RCC 7860 (cell line): ENCODE measurements around the gene SYT3.
"Not testable (repeated sequence)": the region's sequence is repeated elsewhere in the genome, so short reads cannot be mapped to it uniquely, and the experiment has no call there.

Experiments
- DNase-seq: peaks from one replicate; pipeline ENCODE4 v3.0.0-alpha.2; 2015; ENCODE audit warnings: low spot score
- FAIRE-seq: peaks from 2 replicates; lab custom pipeline; 2012; peaks lifted over from hg19 to GRCh38; lab: Jason Lieb, UNC

SYT3 gene

GRCh38 chr19:50606059-50606836, 33.4 kb downstream of the SYT3 start:
- DNase-seq, result not testable (repeated sequence)

GRCh38 chr19:50604264-50605073, 35.2 kb downstream of the SYT3 start:
- FAIRE-seq, DNase-seq: not testable (repeated sequence)

More at GRCh38 chr19:50606059-50606836, 33.4 kb downstream of the SYT3 start:
- FAIRE-seq, result not testable (repeated sequence)

GRCh38 chr19:50602935-50603334, 36.7 kb downstream of the SYT3 start:
- FAIRE-seq (no peak), DNase-seq (no peak)

DNA sequence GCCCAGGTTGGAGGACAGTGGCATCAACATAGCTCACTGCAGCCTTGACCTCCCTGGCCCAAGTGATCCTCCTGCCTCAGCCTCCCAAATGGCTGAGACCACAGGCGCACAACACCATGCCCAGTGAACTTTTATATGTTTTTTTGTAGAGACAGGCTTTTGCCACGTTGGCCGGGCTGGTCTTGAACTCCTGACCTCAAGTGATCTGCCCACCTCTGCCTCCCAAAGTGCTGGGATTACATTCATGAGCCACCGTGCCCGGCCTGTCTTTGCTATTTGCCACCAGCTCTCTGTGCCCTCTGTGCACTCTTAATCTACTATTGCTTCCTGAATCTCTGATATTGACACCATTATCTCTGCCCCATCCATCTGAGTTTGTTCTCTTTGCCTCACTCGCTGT, 37.2 kb downstream of the SYT3 start:
- no peak for DNase-seq
- FAIRE-seq, result no peak

DNA sequence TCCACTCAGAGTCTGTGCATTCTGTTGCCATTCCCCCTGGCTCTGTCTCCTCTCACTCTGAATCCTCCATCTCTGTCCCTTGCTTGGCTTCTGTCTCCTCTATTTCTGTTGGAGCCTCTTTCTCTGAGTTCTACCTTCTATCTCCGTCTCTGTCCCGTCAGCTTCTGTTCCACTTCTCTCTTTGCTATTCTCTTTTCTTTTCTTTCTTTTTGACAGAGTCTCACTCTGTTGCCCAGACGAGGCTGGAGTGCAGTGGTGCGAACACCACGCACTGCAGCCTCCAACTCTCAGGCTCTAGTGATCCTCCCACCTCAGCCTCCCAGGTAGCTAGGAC, 37.6 kb downstream of the SYT3 start:
- no peak for FAIRE-seq

DNA sequence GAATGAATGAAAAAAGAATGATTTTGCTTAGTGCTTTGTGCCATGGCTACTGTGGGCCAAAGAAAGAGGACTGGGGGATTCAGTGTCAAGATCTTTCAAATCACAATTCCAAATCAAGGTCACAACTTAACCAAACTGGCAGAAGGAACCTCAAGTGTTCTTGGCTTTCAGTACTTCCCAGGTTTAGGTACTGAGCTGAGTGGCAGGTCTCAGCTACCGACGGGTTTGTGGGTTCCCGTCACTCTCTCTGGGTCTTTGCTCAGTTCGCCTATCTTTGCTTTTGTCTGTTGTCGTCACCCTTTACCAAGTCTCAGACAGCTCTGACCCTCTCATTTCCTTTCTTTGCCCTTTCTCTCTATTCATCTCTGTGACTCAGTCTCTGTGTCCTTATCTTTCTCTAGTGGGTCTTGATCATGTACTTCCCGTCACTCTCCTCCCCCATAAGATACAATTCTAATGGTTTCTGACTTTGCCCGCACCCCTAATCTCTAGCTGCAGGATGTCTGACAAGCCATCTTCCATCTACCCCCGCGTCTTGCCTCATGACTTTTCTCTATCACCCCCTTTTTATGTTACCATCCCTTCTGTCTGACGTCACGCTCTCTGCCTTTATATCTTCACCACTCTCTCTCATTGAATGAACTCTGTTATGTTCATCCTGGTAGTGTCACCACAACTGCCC, 38.1 kb downstream of the SYT3 start:
- no peak for DNase-seq
- no peak for FAIRE-seq

More for the DNA sequence above, 37.6 kb downstream of the SYT3 start:
- DNase-seq, result no peak

- DNase-seq (no peak), FAIRE-seq (no peak)
Observed at GRCh38 chr19:50599427-50599826, 40.3 kb downstream of the SYT3 start.

DNA sequence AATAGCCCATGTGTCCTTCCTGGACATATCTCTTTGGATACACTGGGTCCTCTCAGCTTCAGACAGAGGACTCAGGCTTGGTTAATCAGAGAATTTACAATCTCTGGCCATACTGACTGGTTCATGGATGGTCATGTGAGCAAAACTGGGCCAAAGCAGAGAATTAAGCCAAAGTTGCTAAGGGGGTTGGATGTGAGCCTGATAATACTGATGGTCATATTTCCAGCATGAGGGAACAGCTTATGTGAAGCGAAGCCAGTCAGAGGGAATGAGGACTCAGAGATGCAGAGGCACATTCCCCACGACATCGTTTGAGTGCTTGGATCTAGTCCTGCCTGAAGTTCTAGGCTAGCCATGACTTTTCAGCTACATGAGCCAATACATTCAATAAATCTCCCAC, 49.5 kb downstream of the SYT3 start:
- FAIRE-seq, result no peak
- no peak for DNase-seq

GRCh38 chr19:50581795-50582660, 57.7 kb downstream of the SYT3 start:
- not testable (repeated sequence) for DNase-seq, FAIRE-seq

DNA sequence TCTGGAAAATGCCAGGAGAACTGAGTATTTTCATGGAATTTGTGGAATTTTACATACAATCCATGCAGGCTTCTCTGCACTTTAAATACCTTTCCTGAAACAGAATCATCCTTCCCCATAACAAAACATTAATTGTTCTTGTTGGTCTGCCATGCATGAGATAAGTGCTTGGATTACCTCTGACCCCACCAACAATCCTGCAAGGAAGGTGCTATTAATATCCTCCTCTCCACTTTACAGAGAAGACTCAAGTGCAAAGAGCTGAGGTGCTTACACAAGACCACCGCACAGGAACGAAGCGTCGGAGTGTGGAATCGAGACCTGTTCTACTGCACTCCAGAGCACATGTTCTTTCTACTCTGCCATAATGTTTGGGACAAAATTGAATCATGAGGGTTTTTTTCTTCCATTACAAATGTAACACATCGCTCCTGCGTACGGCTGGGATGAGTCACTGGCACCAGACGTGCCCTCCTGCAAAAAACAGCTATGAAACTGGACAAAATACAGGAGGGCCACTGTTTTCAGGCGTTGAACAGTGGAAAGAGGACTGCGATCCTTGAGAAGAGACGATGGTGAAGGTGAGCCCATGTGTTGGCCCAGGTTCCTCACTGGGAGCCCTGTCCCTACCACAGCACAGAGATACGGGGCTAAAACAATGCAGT, 58.6 kb downstream of the SYT3 start:
- FAIRE-seq (no peak), DNase-seq (no peak)

DNA sequence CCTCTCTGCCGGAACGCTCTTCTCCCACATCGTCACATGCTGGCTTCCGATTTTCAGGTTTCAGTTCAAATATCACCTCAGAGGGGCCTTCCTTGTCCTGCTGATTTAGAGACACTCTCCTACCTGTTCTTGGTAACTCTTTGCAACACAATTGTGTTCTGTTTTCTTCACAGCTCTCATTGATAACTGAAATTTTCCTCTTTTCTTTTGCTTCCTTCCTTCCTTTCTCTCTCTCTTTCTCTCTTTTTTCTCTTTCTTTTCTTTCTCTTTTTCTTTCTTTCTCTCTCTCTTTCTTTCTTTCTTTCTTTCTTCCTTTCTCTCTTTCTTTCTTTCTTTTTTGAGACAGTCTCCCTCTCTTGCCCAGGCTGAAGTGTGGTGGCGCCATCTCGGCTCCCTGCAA, 59.4 kb downstream of the SYT3 start:
- FAIRE-seq (no peak), DNase-seq (no peak)

- DNase-seq, FAIRE-seq: not testable (repeated sequence)
Observed at GRCh38 chr19:50576769-50577168, 62.9 kb downstream of the SYT3 start.

GRCh38 chr19:50573741-50574461, 65.8 kb downstream of the SYT3 start:
- FAIRE-seq (no peak), DNase-seq (no peak)
